Activated B cell treated with CpG ODN at 0.5 μM for 24 hours (primary cell): ENCODE measurements around the gene LY86. TPM values are rescaled to one million over a fixed set of nuclear protein-coding genes. Genes with fewer than 3 reads are reported as not detected.

Source experiments
- ATAC-seq: fragments of 200-7000 bp; cut with Tn5 transposase; one replicate; pipeline ENCODE4 v1.10.0; 2021; ENCODE audit warnings: low read depth, mild to moderate bottlenecking, moderate library complexity
- CTCF ChIA-PET: fragments of 350-600 bp; sonication (Branson Sonifier 250); formaldehyde crosslinking; loops from one replicate; lab custom pipeline; 2021; ENCODE audit warnings: antibody characterized with exemption; lab: Charles Lee
- POLR2A ChIA-PET: fragments of 350-600 bp; sonication (Branson Sonifier 250); formaldehyde crosslinking; loops from one replicate; lab custom pipeline; 2021; ENCODE audit warnings: antibody characterized with exemption; lab: Charles Lee
- DNase-seq: peaks from one replicate; pipeline ENCODE4 v3.0.0; 2022
- H3K27ac Mint-ChIP-seq: one replicate; pipeline ENCODE4 v1.8.0; 2020; ENCODE audit warnings: mixed read lengths
- H3K27me3 Mint-ChIP-seq: one replicate; pipeline ENCODE4 v1.8.0; 2021; ENCODE audit warnings: mixed read lengths
- H3K36me3 Mint-ChIP-seq: one replicate; pipeline ENCODE4 v1.8.0; 2021; ENCODE audit warnings: low read depth, mixed read lengths
- H3K4me1 Mint-ChIP-seq: one replicate; pipeline ENCODE4 v1.8.0; 2021; ENCODE audit warnings: mixed read lengths
- H3K4me3 Mint-ChIP-seq: one replicate; pipeline ENCODE4 v1.8.0; 2020; ENCODE audit warnings: mild to moderate bottlenecking, mixed read lengths
- H3K9me3 Mint-ChIP-seq: one replicate; pipeline ENCODE4 v1.8.0; 2020; ENCODE audit warnings: mixed read lengths
- intact Hi-C: fragments of 100-400 bp; cut with micrococcal nuclease; formaldehyde crosslinking; loops from one replicate; pipeline ENCODE4 v1.15.1; 2024
- total RNA-seq: library from RNA; stranded (reverse); gene quantifications from 2 replicates; pipeline ENCODE4 v1.2.3, GENCODE V29; 2022
- TF ChIP-seq, protein P1 (sequence below): fragments of 200-600 bp; IDR thresholded peaks from one replicate; pipeline ENCODE4 v1.8.0; 2022; ENCODE audit warnings: antibody characterized with exemption, mild to moderate bottlenecking

LY86 gene
- total RNA-seq, 1 donor from 2014 or later, result 58.1 TPM

DNA sequence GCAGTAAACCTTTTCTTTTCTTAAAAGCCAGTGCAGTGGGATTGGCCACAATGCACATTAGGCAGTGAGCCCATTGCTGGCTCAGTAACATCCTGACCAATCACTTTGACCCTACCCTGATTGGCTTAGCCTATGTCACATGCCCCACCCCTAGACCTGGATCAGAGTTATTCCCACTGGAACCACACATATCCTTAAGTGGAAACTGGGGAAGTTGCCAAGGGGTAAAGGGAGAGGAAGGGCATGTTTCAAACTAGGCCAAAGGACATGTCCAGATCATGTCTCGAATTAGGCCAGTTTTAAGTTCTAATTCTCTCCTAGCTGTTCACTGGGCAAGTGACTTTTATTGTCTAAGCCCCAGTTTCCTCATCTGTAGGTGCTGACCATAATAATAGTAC lies 69.3 kb downstream of the LY86 start:
- H3K27ac Mint-ChIP-seq, result no peak overlapping the region
- CTCF ChIA-PET, result no interaction called here
- peaks cover 26% of the 10 kb centered on the region for H3K36me3 Mint-ChIP-seq
- POLR2A ChIA-PET, result interaction anchor here (3.7 kb wide), 1 partner anchor 70 kb away, joined by 52 read pairs; the partner anchor contains the start of gene LY86
- peaks cover 39% of the 10 kb centered on the region for H3K4me1 Mint-ChIP-seq
- ATAC-seq (no peak), DNase-seq (no peak)
- no peak overlapping the region for H3K4me3 Mint-ChIP-seq
- intact Hi-C loops, result no loop called here
- H3K9me3 Mint-ChIP-seq, result no peaks in the 10 kb centered on the region
- TF ChIP-seq, protein P1, sequence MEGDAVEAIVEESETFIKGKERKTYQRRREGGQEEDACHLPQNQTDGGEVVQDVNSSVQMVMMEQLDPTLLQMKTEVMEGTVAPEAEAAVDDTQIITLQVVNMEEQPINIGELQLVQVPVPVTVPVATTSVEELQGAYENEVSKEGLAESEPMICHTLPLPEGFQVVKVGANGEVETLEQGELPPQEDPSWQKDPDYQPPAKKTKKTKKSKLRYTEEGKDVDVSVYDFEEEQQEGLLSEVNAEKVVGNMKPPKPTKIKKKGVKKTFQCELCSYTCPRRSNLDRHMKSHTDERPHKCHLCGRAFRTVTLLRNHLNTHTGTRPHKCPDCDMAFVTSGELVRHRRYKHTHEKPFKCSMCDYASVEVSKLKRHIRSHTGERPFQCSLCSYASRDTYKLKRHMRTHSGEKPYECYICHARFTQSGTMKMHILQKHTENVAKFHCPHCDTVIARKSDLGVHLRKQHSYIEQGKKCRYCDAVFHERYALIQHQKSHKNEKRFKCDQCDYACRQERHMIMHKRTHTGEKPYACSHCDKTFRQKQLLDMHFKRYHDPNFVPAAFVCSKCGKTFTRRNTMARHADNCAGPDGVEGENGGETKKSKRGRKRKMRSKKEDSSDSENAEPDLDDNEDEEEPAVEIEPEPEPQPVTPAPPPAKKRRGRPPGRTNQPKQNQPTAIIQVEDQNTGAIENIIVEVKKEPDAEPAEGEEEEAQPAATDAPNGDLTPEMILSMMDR, result no peak
- no peaks in the 10 kb centered on the region for H3K27me3 Mint-ChIP-seq

DNA sequence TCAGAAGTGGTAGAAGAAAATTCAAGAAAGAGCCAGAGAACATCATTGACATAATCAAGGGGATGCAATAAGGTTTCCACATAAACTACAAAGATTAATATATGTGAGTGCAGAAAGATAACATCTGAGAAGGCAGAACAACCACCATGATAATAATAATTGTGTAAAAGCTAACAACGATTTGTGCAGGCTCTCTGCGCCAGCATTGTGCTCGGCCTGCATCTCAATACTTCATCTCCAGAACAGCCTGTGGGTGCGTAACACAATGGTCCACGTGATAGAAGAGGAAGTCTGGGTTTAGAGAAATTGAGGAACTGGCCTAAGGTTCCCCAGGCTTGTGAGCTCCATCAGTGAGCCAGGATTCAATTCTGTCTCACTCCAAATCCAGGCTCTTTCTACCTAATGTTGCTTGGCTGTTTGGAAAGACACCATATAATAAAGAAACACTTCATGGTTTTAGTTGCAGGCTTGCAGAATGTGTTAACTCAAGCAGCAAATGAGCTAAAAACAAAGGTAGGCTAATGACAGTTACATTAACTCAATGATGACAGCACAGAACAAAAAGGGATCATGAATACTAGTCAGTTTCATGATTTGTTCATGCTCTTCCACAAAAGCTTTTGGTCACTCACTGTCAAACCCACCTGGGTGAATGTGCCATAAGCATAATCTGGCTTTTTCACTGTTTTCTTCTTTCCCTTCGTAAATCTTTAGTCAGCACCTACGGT lies 71.2 kb downstream of the LY86 start:
- H3K36me3 Mint-ChIP-seq, result peaks cover 9% of the 10 kb centered on the region
- H3K27me3 Mint-ChIP-seq, result no peaks in the 10 kb centered on the region
- DNase-seq (no peak), ATAC-seq (peak; percentile 95)
- ChIA-PET POLR2A (interaction anchor here (0.7 to 3.7 kb wide), 6 partner anchors 23 to 414 kb away, joined by 3 to 52 read pairs (median 5); partner anchors contain the start of gene LY86), CTCF (interaction anchor here (0.6 to 1.8 kb wide), 10 partner anchors 10 to 282 kb away, joined by 3 to 8 read pairs (median 4); partner anchors contain the start of gene LY86)
- TF ChIP-seq, protein P1, result no peak
- peak overlapping the region; percentile 47 for H3K4me3 Mint-ChIP-seq
- H3K4me1 Mint-ChIP-seq, result peaks cover 39% of the 10 kb centered on the region
- intact Hi-C loops, result loop anchor here (1.0 kb wide), 1 partner anchor 71 kb away; the partner anchor contains the start of gene LY86
- no peaks in the 10 kb centered on the region for H3K9me3 Mint-ChIP-seq
- peak overlapping the region; percentile 93 for H3K27ac Mint-ChIP-seq

DNA sequence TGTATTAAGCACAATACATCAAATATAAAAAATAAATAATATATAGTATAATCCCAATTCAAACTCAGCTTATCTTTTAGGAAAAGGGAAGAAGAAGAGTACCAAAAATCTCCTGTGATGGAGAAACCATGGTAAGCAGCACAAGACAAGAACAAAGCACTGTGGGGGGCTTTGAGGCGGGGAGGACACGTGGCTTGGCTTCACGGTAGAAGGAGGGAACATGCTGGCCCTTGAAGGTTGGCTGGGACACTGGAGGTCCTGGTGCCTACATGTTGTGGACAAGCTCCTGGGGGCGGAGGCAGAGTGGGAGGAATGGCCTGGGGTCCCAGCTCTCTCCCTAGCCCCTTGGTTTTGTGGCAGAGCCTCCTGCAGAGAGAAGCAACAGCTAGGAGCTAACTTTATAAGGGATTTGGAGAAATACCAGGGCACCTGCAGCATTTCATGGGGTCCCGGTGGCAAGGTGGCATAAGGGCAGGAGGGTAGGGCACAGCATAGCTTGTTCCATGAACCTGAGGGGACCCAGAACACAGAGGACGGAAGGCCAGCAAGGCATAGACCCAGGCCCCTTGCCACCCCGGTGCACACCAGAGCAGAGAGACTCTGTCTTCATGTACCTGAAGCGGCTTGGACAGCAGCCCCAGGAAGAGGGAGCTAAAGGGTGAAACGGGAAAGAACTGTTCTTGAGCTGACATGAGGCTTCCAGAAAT lies 72.0 kb downstream of the LY86 start:
- no peaks in the 10 kb centered on the region for H3K27me3 Mint-ChIP-seq
- TF ChIP-seq, protein P1, result no peak
- H3K4me1 Mint-ChIP-seq, result peaks cover 39% of the 10 kb centered on the region
- no peak for ATAC-seq
- H3K27ac Mint-ChIP-seq, result peak overlapping the region; percentile 93
- no peak for DNase-seq
- no peaks in the 10 kb centered on the region for H3K9me3 Mint-ChIP-seq
- intact Hi-C loops, result no loop called here
- H3K36me3 Mint-ChIP-seq, result peaks cover 2% of the 10 kb centered on the region
- no peak overlapping the region for H3K4me3 Mint-ChIP-seq
- POLR2A ChIA-PET, result interaction anchor here (0.6 to 3.7 kb wide), 5 partner anchors 23 to 541 kb away, joined by 3 to 52 read pairs (median 4); partner anchors contain the start of gene LY86
- CTCF ChIA-PET, result interaction anchor here (1.1 to 1.8 kb wide), 7 partner anchors 14 to 102 kb away, joined by 3 to 8 read pairs (median 4); partner anchors contain the start of gene LY86

DNA sequence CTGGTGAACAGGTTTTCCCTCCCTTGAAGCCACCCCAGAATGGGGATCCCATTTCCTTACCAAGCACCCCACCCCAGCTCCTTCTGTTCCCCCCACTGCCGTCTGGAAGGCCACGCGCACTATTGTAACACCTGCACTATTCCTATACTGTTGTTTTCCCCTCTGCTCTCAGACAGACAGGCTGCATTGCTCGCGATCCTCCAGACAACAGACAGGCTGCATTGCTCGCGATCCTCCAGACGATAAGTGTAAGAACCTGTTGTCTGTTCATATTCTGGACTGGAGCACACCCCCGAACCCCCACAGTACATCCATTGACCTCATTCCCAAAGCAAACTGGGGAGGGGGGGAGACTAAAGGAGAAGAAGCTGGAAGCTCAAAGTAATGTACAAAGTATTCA lies 72.7 kb downstream of the LY86 start:
- POLR2A ChIA-PET, result interaction anchor here (3.7 kb wide), 1 partner anchor 73 kb away, joined by 52 read pairs; the partner anchor contains the start of gene LY86
- CTCF ChIA-PET, result interaction anchor here (1.7 kb wide), 1 partner anchor 15 kb away, joined by 4 read pairs; no protein-coding TSS in a partner anchor
- ATAC-seq (no peak), DNase-seq (no peak)
- TF ChIP-seq, protein P1, result no peak
- H3K27ac Mint-ChIP-seq, result no peak overlapping the region
- peaks cover 37% of the 10 kb centered on the region for H3K4me1 Mint-ChIP-seq
- H3K27me3 Mint-ChIP-seq, result no peaks in the 10 kb centered on the region
- no peak overlapping the region for H3K4me3 Mint-ChIP-seq
- intact Hi-C loops, result no loop called here
- no peaks in the 10 kb centered on the region for H3K36me3 Mint-ChIP-seq
- H3K9me3 Mint-ChIP-seq, result no peaks in the 10 kb centered on the region
